ENCODE measurements around the gene NAP1L4.

DNA sequence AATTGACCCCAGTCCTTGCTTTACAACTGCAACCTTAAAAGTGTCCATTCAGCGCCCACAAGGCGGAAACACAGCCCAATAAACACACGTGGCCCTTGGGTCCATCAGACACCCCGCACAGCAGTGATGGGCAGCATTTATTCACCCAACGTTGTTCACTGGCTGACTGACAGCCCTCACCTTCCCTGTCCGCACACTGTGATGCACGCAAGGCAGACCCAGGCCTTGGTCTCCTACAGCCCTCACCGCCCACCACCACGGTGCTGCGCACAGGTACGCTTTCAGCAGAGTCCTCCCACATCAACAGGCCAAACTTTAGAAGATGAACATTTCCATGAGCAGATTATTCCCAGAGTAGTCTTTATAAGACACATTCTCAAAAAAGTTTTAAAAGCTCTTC, 42.2 kb downstream of the NAP1L4 start:
- TF ChIP-seq, protein P1, sequence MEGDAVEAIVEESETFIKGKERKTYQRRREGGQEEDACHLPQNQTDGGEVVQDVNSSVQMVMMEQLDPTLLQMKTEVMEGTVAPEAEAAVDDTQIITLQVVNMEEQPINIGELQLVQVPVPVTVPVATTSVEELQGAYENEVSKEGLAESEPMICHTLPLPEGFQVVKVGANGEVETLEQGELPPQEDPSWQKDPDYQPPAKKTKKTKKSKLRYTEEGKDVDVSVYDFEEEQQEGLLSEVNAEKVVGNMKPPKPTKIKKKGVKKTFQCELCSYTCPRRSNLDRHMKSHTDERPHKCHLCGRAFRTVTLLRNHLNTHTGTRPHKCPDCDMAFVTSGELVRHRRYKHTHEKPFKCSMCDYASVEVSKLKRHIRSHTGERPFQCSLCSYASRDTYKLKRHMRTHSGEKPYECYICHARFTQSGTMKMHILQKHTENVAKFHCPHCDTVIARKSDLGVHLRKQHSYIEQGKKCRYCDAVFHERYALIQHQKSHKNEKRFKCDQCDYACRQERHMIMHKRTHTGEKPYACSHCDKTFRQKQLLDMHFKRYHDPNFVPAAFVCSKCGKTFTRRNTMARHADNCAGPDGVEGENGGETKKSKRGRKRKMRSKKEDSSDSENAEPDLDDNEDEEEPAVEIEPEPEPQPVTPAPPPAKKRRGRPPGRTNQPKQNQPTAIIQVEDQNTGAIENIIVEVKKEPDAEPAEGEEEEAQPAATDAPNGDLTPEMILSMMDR (IDR thresholded peaks at IDR 0.05 in 2 of 3, conservative IDR thresholded peaks at IDR 0.05 in 1 of 3; ENCODE audit: borderline replicate concordance in 1 of 3, insufficient read depth in 1 of 3, low read depth in 2 of 3, low read length in 2 of 3) = no peak
- TF ChIP-seq, protein P2, sequence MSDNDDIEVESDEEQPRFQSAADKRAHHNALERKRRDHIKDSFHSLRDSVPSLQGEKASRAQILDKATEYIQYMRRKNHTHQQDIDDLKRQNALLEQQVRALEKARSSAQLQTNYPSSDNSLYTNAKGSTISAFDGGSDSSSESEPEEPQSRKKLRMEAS (IDR thresholded peaks at IDR 0.05) = no peak
- TF ChIP-seq YY1 (IDR thresholded peaks at IDR 0.05; ENCODE audit: extremely low read depth, insufficient replicate concordance, low read depth, low read length) (no peak), ELF1 (IDR thresholded peaks at IDR 0.05; ENCODE audit: borderline replicate concordance, low read depth) (no peak), SIN3A (IDR thresholded peaks at IDR 0.05; ENCODE audit: low read depth) (no peak)

Data from HCT116 (cell line).